HUDEP-2 (cell line): ENCODE measurements around the gene GRPEL1.
A peak's percentile ranks its signal among the peaks of the same experiment; 100 is the strongest.

Experiments used
- DNase-seq, 76 experiments: peaks; one replicate each; lab custom pipeline; 2025; ENCODE audit not compliant: unreplicated experiment in 76 of 76; lab: John Stamatoyannopoulos, UW

Gene GRPEL1

DNA sequence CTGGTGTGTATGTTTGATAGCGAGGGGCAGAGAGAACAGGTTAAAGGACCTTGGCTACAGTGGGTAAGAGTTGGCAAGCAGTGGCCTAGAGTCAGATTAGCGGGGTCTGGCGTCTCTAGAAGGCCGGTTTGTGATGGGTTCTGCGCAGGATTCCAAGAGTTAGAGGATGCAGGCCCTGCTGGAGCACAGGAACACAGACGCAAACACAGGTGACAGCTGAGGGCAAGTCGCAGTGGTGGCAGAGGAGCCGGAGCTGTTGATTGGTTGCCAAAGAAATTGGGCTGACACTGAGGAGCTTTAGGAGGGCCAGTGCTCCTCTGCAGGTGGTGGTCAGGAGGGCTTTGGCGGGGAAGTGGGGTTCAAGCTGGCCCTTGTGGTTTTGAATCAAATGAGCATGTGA, 20.9 kb downstream of the GRPEL1 start:
- no peak for DNase-seq

DNA sequence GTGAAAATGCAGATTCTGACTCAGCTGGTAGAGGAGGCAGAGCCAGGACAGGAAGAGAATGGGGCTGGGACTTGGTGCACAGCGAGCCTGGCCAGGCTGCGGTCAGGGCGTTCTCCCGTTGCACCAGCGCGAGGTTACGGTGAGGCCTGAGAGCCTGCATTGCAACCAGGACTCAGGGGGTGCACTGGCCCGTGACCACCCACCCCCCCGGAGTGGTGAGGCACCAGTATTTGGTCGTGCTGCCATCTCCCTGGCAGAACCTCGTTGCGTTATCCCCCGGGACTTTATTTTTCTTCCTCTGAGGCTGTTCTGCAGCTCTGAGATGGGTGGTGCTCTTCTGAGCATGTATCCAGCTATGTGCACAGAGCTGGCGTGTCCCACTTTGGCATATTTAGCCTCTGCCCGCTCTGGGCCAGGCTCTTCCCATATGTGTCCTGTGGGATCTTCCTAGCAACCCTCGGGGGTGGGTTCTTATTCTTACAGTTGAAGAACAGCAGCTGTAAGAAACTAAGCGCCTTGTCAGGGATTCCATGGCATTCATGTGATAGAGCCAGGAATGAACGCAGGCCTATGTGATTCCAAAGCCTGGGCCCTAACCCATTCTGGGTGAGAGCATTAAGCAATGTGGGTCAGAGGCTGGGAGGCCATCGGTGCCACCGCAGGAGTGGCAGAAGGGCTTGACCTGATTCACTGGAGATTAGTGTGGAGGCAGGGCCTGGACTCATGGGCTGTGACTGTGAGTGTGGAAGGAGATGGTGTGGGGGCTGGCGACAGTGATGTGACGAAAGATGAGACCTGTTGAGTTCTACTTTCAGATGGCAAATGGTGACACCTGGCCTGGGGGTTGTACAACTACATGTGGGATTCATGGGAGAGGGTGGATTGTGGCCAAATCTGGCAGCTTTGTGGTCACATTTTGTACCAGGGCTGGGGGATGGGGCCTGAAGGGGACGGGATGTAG, 21.6 kb downstream of the GRPEL1 start:
- DNase-seq = peak in 1 of 76 experiments; percentile 11

DNA sequence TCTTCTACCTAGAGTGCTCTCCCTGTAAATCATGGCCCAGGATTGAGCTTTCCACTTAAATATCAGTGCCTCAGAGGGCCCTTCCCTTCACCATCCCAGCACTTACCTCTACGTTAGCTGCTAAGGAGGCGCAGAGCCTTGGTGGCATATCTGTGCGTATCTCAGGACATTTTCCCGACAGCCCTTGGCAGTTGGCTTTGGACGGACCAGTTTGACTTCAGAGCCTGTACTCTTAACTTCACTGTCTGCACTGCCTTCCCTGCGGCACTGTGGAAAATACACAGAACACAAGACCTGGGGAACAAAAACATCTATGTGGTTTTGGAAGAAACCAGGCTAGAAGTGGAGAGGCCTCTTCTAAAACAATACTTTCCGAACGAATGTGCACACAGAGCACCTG, 22.3 kb downstream of the GRPEL1 start:
- DNase-seq = no peak

DNA sequence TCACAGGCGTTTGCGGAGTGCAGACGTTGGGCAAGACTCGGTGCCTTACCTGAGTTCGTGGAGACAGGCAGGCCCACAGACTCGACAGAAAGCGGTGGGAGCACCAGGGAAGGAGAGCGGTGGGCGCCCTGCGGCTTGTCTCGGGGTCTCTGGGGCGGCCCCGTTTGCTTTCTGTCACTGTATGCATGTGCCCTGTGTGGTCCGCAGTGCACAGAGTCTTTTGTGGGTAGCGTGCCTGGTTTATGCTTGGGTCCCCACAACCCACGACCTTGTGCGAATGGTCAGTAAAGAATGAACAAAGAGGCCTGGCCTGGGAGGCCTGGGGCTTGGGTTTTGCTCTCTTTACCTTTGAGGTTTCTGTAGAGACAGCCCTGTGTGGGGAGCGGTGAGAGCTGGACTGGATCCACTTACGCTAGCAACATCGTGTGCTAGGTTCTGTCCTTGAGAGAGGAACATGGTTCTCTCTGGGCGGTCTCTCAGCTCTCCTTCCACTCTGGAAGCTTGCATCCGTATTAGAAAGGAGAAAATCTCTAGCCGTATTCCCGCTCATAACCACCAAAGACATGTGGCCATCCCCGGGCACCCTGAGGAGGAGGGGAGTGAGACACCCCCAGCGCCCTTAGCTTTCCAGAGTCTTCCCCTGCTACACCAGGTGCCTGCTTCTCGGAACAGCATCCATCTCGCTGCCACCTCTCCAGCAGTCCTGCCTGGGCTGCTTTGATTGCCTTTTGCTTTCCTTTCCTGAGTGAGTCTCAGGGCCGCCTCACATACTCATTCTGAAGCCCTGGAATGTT, 23.5 kb downstream of the GRPEL1 start:
- no peak for DNase-seq

DNA sequence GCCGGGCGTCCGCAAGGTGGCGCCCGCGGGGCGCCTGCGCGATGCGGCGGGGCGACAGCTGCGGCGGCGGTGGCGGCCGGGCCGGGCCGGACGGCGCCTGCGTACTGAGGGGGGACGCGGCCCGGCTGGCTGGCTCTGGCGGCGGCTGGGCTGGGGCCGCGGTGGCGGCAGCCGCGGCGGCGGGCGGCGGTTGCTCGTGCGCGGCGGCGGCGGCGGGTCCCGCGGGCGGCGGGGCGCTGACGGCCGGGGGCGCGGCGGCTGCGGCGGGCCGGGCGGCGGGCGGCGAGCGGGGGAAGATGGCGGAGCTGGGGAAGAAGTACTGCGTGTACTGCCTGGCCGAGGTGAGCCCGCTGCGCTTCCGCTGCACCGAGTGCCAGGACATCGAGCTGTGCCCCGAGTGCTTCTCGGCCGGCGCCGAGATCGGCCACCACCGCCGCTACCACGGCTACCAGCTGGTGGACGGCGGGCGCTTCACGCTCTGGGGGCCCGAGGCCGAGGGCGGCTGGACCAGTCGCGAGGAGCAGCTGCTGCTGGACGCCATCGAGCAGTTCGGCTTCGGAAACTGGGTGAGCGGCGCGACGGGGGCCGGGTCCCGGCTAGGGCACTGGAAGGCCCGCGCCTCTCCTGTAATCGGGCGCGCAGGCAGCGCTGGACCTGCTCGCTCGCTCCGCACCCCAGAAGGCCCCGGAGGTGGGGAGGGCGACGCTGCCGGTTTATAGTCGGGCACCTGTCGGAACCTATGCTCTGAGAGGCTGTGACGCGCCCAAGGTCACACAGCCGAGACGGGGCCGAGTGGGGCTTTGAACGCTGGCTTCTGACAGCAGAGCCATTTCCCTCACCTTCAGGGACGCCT, 24.4 kb downstream of the GRPEL1 start, which contains the start of gene TADA2B:
Gene TADA2B, plus strand, starts transcription at position 89 of the 853 bp plus-strand sequence. Its CDS starts 208 bp downstream, at position 297.
- peak in 21 of 76 experiments; percentile 11 to 56 (median 24) for DNase-seq

DNA sequence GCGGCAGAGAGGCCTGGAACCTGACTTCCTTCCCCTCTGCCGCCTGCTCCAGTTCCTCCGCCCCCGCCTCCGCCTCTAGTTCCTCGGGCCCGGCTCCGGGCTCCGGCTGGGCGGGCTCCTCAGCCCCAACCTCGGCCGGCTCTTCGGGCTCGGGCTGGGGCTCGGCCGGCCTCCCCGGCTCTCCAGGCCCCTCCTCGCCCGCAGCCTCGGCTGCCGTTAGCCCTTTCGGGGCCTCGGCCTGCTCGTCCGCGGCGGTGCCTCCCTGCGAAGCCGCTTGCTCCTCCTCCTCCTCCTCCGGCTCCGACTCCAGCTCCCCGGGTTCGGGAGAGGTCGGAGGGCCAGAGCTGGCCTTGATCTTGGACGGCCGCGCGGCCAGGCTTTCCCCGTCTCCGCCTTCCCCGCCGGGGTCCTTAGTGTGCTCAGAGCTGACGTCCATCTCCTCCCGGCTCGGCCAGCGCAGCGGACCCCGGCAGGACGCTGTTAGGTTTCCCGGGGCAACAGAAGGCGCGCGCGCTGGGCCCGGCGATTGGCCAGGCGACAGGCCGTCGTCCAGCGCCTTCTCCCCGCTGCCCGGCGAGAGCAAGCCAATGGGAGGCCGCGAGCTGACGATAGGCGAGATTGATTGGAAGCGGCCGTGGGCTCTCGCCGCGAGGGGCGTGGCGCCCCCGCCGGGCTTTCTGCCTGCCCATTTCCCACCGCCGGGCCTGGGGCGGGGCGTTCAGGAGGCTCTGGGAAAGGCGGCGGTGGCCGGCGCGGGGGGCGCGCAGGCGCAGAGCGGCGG, 25.2 kb downstream of the GRPEL1 start:
- DNase-seq = peak; percentile 36 to 97 (median 92)

DNA sequence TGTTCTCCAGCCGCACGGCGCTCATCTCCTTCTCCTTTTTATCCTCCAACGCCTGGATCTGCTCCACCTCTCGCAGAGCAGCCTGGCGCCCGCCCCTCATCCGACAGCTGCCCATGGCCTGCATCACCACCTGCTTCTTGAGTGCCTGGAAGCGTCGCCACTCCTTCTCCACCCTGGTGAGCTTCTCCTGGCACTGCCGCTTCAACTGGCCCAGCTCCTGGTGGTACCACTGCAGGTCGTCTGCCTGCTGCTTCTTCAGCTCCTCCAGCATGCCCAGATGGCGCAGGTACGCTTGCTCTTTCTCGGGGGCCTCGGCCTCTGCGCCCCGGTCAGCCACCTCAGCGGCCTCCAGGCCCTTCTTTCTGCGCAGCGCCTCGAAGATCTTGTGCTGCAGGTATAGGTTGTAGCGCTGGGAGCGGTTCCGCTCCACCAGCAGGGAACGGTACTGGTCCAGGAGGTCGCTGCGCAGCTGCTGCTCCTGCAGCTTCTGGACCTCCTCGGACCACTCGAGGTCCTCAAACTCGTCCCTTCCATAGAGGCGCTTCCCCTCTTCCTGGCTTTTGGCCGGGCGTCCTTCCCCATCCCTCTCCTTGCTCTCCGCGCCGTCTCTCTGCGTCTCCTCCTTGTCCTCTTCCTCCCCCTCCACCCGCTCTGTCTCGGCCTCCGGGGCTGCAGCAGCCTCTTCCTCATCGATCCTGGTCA, 25.9 kb downstream of the GRPEL1 start:
- no peak for DNase-seq

DNA sequence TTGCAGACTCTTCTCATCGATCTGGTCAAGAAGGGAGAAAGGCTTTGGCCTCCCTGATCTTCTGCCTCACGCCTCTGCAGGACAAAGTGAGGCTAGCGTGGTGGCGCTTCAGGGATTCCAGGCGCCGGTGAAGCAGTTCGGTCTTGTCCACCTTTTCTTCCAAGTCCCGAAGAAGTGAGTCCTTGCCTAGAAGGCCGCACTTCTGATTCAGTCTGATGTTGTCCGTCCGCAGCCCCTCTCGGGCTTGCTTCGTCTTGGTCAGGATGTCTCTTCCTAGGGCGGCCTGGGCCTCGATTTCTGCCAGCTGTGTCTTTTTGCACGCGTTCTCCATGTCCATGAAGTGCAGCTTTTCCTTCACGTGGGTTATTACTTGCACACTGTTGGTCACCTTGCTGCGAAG, 26.6 kb downstream of the GRPEL1 start:
- no peak for DNase-seq

DNA sequence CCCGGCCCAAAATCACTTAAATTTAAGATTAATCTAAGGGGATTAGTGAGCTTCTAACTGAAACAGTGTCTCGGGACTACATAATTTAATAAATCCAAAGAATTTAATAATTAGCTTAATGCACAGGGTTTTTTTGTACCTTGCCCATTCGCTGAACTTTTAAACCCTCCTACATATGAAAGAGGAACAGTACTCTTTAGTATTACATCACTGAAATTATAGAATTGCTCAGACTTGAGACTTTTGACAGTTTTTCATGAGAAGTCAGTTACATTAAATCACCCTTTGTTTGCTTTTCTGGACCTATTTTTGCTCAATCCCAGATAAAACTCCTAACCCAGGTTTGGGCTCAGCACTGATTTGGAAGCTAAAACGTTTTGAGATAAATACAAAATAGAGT, 27.1 kb downstream of the GRPEL1 start:
- no peak for DNase-seq

DNA sequence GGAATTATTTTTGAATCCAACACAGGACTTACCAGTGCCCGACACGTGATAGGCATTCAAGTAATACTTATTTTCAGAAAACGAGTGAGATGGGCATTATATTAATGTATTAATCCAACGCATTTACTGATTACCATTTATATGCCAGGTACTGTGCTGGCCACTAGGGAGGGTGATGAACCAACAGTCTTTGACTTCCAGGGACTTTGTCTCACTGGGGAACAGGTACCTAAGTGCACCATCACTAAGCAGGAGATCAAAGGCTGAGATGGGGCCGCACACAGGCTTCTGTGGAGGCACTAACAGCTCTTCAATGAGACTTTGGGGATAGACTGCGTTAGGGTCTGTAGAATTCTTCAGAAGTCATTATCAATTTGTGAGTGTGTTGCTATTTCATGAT, 30.4 kb downstream of the GRPEL1 start:
- peak in 3 of 76 experiments; percentile 8 to 24 (median 19) for DNase-seq

DNA sequence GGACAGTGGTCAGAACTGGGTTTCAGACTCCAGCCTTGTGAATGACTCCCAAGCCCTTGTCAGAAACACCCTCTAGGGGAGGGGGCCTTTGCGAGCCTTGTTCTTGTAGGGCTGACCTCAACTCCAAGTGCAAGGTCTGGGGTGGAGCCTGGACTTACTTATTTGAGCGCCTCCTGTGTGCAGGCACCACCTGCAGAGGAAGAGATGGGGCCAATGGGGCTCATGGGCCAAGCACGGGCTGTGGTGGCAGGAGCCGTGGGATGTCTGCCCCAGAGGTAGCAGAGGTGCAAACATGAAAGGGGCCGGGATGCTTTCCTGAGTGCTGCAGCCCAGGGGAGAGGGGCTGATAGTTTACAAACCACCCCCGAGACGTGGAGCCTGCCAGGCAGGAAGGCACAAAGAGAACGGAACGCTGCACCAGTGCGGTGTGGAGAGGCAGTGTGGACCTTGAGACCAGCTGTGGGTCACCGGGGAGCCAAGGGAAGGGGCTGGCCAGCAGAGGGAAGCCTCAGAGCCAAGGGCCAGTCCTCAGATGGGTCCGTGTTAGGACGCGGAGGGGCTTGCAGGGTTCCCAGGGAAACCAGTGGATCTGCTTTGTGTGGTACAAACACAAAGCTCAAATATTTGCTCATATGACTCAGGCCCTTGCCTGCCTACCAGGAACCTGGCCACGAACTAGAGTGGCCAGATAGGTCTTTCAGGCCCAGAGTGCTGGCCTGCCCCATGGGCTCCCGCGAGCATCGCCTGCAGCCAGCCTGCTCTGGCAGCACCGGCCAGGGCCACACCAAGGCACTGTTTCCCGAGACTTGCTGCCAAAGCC, 33.4 kb downstream of the GRPEL1 start:
- peak in 1 of 76 experiments; percentile 1 for DNase-seq

DNA sequence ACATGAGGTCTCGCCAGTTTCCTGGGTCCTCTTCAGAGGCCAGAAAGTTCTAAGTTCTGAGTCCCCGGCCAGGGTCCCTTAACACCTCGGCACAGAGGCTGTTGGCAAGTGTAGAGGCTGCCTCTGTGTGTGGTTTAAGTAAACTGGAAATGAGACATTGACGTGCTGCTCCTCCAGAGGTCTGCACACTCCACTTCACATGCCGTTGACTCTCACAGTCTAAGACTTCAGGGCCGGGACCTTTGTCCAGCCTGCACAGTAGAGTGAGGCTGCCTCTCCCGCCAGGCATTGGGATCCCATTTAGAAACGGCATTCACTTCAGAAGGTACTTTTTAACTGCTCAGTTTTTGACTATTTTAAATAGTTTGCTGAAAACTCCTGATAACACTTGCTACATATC, 35.3 kb downstream of the GRPEL1 start:
- DNase-seq = no peak

DNA sequence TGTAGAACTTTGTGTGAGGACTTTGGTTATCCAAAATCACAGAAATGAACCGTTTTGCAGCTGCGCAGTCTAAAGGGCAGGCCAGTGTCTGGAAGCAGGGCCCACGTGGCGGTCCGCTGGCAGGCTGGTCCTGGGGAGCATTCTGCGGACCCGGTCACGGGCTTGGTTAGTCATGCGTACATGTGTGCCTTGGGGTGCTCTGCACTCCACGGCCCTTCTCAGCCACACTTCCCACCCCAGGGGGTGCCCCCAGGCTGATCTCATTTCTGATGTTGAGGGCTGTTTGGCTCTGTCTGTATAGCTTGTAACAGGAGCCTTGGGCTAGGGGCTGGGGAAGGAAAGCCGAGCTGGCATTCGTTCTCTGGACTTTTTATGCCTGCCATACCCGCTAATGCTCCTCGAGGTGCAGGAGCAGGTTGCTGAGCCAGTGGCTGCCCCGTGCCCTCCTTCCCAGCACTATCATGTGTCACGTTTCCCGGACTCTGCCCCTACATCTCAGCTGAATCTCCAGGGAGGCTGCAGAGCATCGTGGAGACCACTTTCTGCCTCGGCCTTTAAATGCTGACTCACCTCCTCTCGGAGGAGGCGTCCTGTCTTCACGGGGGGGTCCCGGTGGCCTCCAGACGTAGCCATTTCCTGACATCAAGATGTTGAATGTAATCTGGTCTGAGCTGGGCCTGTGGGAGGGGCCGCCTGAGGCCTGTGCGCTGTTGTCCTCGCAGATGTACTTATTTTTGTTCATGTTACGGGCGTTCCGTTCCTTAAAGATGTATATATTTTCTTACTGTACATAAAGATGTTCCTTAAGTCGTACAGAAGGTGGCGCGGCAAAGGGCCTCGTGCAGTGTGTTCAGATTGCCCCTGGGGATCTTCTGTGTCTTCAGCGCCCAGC, 36.1 kb downstream of the GRPEL1 start:
- no peak for DNase-seq

DNA sequence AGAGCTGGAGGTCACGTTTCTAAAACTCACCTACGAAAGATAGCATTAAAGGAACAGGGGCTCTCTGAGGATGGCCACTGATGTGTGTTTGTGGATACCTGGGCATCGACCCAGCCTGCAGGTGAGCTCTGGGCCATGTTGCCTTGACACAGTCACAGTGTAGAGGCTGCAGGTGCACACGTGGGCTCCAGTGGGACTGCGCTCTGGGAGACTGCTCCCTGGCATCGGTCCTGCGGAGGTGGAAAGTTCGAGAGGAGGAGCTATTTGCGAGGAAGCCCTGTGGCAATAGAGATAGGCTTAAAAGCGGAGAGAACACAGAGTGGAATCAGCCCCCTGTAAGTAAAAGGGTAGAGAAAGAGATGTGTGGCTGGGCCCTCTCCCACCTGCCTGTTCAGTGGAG, 37.0 kb downstream of the GRPEL1 start:
- no peak for DNase-seq

DNA sequence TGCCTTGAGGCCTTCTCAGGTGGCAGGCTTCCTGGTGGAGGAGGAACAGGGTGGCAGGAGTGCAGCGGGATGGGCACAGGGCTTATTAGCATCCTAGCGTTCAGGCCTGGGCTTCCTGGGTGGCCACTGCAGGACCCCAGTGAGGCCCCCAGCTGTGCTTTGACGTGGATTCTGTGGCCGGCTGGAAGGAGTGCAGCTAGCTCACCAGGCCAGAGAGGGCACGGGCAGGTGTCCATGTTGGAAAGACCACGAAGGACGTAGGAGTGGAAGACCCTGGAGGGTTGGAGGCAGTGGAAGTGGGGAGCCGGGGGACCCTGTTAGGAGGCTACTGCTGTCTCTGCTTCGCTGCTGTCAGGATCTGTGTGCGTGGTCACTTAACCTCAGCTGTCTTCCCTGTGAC, 37.9 kb downstream of the GRPEL1 start:
- DNase-seq = no peak

DNA sequence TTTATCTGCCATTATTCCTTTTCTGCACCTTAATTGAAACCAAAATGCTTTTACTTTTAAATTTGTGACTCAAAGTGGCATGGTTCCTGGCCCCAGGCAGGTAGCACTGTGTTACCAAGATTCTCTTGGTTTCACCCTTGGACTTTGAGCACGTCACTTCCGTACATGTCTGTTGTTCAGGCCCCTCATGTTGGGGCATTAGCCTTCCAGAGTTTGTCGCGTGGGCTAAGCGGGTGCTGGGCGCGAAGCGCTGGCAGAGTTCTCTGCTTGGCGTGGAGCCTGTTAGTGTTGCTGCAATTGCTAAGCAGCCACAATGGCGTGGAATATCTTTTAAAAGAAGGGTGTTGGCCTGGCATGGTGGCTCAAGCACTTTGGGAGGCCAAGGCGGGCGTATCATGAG, 38.7 kb downstream of the GRPEL1 start:
- no peak for DNase-seq

DNA sequence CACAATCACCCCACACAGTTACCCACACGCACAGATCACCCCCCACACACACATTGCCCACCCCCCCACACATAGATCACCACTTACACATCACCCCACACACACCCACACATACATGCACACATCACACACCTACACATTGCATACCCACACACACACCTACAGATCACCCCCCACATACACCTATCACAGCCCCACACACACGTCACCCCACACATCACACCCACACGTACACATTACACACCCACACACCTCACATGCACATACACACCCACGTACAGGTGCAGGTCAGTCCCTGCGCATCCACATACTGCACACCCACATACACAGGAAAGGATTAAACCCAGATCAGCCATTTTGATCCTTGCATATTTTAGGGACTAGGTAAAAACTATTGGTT, 40.0 kb downstream of the GRPEL1 start:
- DNase-seq = no peak
